Ecto neural progenitor cell (in vitro differentiated cells): ENCODE results near the gene CRYAA.

ENCODE experiments used
- DNase-seq: peaks from one replicate; pipeline ENCODE4 v3.0.0-alpha.2; 2018; ENCODE audit warnings: low spot score

The CRYAA gene

GRCh38 chr21:43203591-43203990 lies 34.8 kb downstream of the CRYAA start:
- peak; percentile 33 for DNase-seq

GRCh38 chr21:43204638-43205037 lies 35.8 kb downstream of the CRYAA start:
- peak; percentile 7 for DNase-seq

GRCh38 chr21:43206231-43207042 lies 37.6 kb downstream of the CRYAA start:
- peak; percentile 26 for DNase-seq

GRCh38 chr21:43207043-43207315 lies 38.2 kb downstream of the CRYAA start:
- peak; percentile 30 for DNase-seq

- peak; percentile 37 for DNase-seq
These were observed 39.1 kb downstream of the CRYAA start for GRCh38 chr21:43207868-43208267.

GRCh38 chr21:43208561-43209332 lies 39.9 kb downstream of the CRYAA start:
- peak; percentile 32 for DNase-seq

- peak; percentile 41 for DNase-seq
These were observed 41.0 kb downstream of the CRYAA start for GRCh38 chr21:43209575-43210453.

- DNase-seq: peak; percentile 34
These were observed 41.8 kb downstream of the CRYAA start for GRCh38 chr21:43210454-43211071.

- DNase-seq: peak; percentile 53
These were observed 42.4 kb downstream of the CRYAA start for GRCh38 chr21:43211072-43211759.

GRCh38 chr21:43211760-43212115 lies 42.9 kb downstream of the CRYAA start:
- peak; percentile 26 for DNase-seq
